GM21786 (cell line): Measurements from ENCODE around the gene TEKT1.
"Not testable (repeated sequence)": the region's sequence is repeated elsewhere in the genome, so short reads cannot be mapped to it uniquely, and the experiment has no call there.

Experiments
- ATAC-seq: cut with Tn5 transposase; IDR thresholded peaks from one replicate; pipeline ENCODE4 v1.9.1; 2021; ENCODE audit not compliant: unreplicated experiment

The TEKT1 gene

GRCh38 chr17:6831661-6832263 lies at the start of gene TEKT1:
TEKT1 (minus strand) TSS chr17:6831729; CDS start chr17:6830376, 1,353 bp downstream.
- no peak for ATAC-seq

GRCh38 chr17:6879221-6879975 lies 47.9 kb upstream of the TEKT1 start:
- ATAC-seq, result not testable (repeated sequence)

GRCh38 chr17:6875276-6875675 lies 43.7 kb upstream of the TEKT1 start:
- not testable (repeated sequence) for ATAC-seq

- ATAC-seq, result no peak
Measured at GRCh38 chr17:6872936-6873335, 41.4 kb upstream of the TEKT1 start.

GRCh38 chr17:6870841-6871240 lies 39.3 kb upstream of the TEKT1 start:
- ATAC-seq, result no peak

GRCh38 chr17:6868582-6868981 lies 37.1 kb upstream of the TEKT1 start:
- ATAC-seq, result no peak

- no peak for ATAC-seq
Measured at GRCh38 chr17:6867849-6868248, 36.3 kb upstream of the TEKT1 start.

GRCh38 chr17:6862825-6863224 lies 31.3 kb upstream of the TEKT1 start:
- no peak for ATAC-seq

- no peak for ATAC-seq
Measured at GRCh38 chr17:6862122-6862521, 30.6 kb upstream of the TEKT1 start.

GRCh38 chr17:6857904-6858303 lies 26.4 kb upstream of the TEKT1 start:
- no peak for ATAC-seq

GRCh38 chr17:6857336-6857735 lies 25.8 kb upstream of the TEKT1 start:
- no peak for ATAC-seq

GRCh38 chr17:6856051-6856450 lies 24.5 kb upstream of the TEKT1 start:
- ATAC-seq, result no peak

- no peak for ATAC-seq
Measured at GRCh38 chr17:6853764-6854442, 22.4 kb upstream of the TEKT1 start.

- not testable (repeated sequence) for ATAC-seq
Measured at GRCh38 chr17:6848545-6849179, 17.1 kb upstream of the TEKT1 start.

GRCh38 chr17:6846138-6846537 lies 14.6 kb upstream of the TEKT1 start:
- ATAC-seq, result not testable (repeated sequence)

- not testable (repeated sequence) for ATAC-seq
Measured at GRCh38 chr17:6844406-6844805, 12.9 kb upstream of the TEKT1 start.

GRCh38 chr17:6843241-6843880 lies 11.8 kb upstream of the TEKT1 start:
- no peak for ATAC-seq

- not testable (repeated sequence) for ATAC-seq
Measured at GRCh38 chr17:6841769-6842168, 10.2 kb upstream of the TEKT1 start.

- ATAC-seq, result no peak
Measured at GRCh38 chr17:6830383-6830986, 1.0 kb downstream of the TEKT1 start.

GRCh38 chr17:6823011-6823442 lies 8.5 kb downstream of the TEKT1 start:
- no peak for ATAC-seq

GRCh38 chr17:6818938-6819337 lies 12.6 kb downstream of the TEKT1 start:
- no peak for ATAC-seq
